GM18519 (cell line): ENCODE data around the gene SAMD8.
"Not testable (repeated sequence)": the region's sequence is repeated elsewhere in the genome, so short reads cannot be mapped to it uniquely, and the experiment has no call there.

ENCODE experiments used
- ATAC-seq: cut with Tn5 transposase; IDR thresholded peaks from one replicate; pipeline ENCODE4 v1.9.1; 2021; ENCODE audit warnings: mild to moderate bottlenecking, moderate library complexity; ENCODE audit not compliant: unreplicated experiment, low FRiP score

The SAMD8 gene

GRCh38 chr10:75137533-75138438, 26.3 kb downstream of the SAMD8 start:
- ATAC-seq = no peak

- no peak for ATAC-seq
These were observed 28.8 kb downstream of the SAMD8 start for GRCh38 chr10:75140246-75140645.

DNA sequence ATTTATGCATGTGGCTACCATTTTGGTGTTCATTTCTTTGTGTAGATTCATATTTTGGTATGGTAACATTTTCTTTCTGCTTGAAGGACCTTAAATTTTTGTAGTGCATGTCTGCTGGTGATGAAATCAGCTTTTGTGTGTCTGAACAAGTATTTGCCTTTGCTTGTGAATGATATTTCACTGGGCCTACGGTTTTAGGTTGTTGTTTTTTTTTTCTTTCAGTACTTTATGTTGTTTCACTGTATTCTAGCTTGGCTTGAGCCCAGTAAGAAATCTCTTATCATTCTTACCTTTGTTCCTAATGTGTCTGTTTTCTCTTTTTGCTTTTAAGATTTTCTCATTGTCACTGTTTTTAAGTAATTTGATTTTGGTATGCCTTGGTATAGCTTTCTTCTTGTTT, 31.9 kb downstream of the SAMD8 start:
- no peak for ATAC-seq

GRCh38 chr10:75145590-75145989, 34.1 kb downstream of the SAMD8 start:
- ATAC-seq = no peak

- ATAC-seq = no peak
These were observed 35.3 kb downstream of the SAMD8 start for GRCh38 chr10:75146780-75147179.

- no peak for ATAC-seq
These were observed 39.2 kb downstream of the SAMD8 start for GRCh38 chr10:75150656-75151055.

GRCh38 chr10:75159519-75159918, 48.1 kb downstream of the SAMD8 start:
- ATAC-seq = no peak

DNA sequence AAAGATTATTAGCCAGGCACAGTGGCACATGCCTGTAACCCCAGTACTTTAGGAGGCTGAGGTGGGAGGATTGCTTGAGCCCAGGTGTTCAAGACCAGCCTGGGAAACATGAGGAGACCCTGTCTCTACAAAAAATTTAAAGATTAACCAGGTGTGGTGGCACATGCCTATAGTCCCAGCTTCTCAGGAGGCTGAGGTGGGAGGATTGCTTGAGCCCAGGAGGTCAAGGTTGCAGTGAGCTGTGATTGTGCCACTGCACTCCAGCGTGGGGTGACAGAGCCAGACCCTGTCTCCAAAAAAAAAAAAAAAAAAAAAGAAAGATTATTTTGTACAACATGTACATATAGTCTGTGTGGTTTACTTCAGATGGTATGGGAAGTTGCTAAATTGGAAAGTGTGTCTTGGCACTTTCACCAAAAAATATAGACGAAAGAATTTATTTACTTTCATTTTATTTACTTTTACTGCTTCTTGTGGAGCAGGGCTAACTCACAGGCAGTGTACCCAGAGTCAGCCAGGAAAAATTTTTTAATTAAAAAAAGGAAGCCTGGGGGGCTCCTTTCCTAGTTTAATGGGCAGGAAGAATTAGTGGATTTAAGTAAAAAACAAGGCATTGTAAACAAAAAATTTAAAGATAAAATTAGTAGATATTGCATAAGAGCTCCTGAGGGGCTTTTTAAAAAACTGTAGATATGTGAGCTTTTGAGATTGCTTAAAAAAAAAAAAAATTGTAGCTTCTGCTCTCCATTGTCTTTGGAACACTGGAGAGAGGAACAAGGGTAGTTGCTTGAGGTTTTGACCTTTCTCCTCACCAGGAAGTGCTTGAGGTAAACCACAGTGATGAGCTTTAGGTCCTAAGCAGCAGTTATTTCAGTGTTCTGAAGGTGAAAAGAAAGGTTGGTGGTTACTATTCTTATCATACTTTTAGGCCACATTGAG, 54.5 kb downstream of the SAMD8 start:
- ATAC-seq = peak; percentile 90

GRCh38 chr10:75166623-75166972, 55.1 kb downstream of the SAMD8 start:
- ATAC-seq = no peak

DNA sequence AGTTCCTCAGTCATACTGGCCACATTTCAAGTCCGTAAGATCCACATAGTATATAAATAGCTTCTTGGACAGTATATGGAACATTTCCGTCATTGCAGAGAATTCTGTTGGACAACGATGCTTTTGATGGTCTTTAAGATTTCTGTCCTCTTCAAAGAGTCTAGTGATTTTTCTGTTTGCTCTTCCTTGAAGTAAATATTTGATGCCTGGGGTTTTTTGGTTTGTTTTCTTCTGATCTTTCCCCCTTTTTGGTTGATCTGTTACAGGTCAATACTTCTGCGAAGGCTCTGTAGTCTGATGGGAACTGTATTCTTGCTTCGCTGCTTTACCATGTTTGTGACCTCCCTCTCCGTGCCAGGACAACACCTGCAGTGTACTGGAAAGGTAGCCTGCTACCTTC, 56.8 kb downstream of the SAMD8 start:
- ATAC-seq = no peak

DNA sequence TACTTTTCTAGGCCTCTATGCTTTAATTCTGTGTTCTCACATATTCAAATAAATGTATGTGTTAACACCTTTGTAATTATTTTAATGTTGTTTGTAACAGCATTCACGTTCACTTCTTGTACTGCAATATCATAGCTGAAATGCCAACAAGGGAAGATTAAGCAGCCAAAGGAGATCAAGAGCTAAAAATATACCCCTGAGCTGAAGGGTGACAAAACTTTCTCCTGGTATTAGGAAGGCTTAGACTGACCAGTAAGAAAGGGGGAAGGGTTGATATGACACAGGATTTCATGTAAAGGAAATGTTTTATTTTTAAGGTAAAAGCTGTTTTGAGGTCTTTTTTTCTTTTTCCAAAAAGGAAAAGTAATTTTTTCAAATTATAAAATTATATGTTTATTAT, 58.8 kb downstream of the SAMD8 start:
- no peak for ATAC-seq

DNA sequence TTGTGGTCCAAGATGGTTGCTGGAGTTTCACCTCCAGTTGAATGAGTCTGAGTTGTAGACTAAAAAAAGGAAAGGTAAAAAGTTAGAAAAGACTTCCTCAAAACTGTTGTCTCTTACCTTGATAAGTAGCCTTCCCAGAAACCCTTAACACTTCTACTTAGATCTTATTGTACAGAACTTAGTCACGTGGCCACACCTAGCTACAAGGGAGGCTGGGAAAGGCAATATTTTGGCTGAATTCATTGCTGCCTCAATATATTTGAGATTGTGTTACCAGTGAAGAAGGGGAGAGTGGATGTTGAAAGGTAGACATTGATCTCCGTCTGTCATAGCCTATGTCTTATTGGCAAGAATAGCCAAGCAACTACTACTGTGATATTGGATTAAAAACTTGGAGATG, 63.6 kb downstream of the SAMD8 start:
- no peak for ATAC-seq

GRCh38 chr10:75176046-75176445, 64.6 kb downstream of the SAMD8 start:
- ATAC-seq = no peak

- ATAC-seq = no peak
These were observed 65.3 kb downstream of the SAMD8 start for GRCh38 chr10:75176736-75177135.

DNA sequence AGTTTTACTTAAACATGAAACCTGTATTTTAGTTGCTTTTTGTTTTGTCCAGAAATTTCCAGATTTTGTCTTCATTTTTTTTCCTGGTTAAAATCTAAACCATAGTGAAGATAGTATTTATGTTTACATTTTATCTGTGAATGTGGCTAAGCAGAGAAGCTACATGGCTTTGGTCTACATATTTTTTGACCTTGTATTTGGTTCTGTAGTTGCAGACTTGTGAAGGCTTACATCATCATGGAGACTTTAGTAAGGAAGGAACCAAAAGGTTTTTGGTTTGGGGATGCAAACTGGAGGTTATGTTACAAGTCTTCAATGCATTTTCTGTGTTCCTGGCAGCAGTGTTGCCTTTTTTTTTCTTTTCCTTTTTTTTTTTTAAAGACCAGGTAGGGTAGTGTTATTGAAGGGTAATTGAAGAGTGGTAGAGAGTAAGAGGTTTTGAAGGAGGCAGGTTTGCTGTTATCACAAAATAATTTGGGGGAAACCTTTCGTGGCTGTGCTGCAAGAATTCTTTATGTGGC, 68.3 kb downstream of the SAMD8 start:
- ATAC-seq = no peak

GRCh38 chr10:75180592-75180991, 69.1 kb downstream of the SAMD8 start:
- ATAC-seq = no peak

DNA sequence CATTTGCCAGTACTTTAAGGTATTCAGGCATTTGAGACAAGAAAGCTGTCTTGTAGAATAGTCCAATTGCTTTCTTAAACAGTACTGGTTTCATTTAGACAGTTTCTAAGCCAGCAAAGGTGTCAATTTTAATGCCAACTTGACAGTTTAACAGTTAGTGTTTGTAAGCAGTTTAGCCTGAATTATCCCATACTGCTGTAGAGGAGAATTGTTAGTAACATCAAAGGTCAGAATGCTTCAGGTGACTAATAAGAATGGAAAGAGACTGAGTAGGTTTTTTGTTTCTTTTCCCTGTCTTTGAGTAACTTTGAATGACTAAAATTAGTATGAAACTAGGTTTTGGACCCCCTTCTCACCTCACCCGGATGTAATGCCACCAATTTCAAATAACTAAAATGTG, 69.6 kb downstream of the SAMD8 start:
- no peak for ATAC-seq

- ATAC-seq = no peak
These were observed 74.9 kb downstream of the SAMD8 start for GRCh38 chr10:75186310-75186709.

DNA sequence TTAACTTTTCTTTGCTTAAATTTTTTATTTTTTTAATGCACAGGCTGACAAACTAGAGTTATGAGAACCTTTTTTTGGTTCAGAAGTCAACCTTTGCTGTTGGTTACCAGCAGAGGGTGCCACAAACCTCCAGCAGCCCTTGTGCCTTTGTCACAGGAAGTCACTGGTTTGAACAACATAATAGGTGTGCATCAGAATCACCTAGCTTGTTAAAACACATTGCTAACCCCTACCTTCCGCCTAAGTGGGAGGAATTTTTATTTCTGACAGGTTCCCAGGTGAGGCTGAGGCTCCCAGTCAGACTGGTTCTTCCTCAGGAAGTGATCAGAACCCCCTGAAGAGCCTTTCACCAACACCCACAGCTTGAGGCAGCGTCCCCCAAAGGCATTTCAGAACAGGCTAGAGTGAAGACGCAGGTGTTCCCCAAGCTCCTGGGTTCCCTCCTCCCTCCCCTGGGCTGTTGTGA, 76.5 kb downstream of the SAMD8 start:
- ATAC-seq = no peak

DNA sequence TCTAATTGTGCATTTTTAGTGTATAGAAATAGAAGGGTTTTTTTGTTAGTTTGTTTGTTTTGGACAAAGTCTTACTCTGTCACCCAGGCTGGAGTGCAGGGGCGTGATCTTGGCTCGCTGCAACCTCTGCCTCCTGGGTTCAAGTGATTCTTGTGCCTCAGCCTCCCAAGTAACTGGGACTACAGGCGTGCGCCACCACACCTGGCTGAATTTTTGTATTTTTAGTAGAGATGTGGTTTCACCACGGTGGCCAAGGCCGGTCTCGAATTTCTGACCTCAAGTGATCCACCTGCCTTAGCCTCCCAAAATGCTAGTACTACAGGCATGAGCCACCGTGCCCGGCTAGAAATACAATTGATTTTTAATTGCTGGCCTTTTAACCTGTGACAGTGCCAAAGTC, 77.1 kb downstream of the SAMD8 start:
- ATAC-seq = not testable (repeated sequence)
